GM21360 (cell line): ENCODE data around the gene OR7G1.
A peak's percentile ranks its signal among the peaks of the same experiment; 100 is the strongest.

Experiments used
- ATAC-seq: cut with Tn5 transposase; IDR thresholded peaks from one replicate; pipeline ENCODE4 v1.9.1; 2021; ENCODE audit warnings: mild to moderate bottlenecking, moderate library complexity; ENCODE audit not compliant: unreplicated experiment

The OR7G1 gene

DNA sequence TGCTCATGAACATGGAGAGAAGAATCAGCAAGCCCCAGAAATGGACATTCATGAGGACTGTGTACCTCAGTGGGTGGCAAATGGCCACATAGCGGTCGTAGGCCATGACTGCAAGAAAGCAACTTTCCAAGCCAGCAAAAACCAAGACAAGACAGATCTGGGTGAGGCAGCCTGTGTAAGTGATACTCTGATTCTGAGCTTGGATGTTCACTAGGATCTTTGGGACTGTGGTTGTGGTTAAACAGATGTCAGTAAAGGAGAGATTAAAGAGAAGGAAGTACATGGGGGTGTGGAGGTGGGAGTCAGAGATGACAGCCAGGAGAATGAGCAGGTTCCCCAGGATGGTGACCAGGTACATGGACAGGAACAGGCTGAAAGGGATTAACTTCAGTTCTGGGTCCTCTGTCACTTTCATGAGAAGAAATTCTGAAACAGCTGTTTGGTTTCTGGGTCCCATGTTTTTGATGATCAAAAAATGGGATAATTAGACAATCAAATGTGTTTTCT lies at the start of gene OR7G1:
Gene OR7G1, minus strand, starts transcription at position 457 of the 507 bp plus-strand sequence. Its CDS starts 0 bp downstream, at position 457.
- no peak for ATAC-seq

- no peak for ATAC-seq
Observed at GRCh38 chr19:9165261-9165660, 49.7 kb upstream of the OR7G1 start.

- no peak for ATAC-seq
Observed at GRCh38 chr19:9161427-9161826, 45.9 kb upstream of the OR7G1 start.

- ATAC-seq, result no peak
Observed at GRCh38 chr19:9159891-9160290, 44.3 kb upstream of the OR7G1 start.

GRCh38 chr19:9156304-9156703 lies 40.7 kb upstream of the OR7G1 start:
- ATAC-seq, result no peak

GRCh38 chr19:9155591-9155990 lies 40.0 kb upstream of the OR7G1 start:
- ATAC-seq, result no peak

GRCh38 chr19:9151367-9151766 lies 35.8 kb upstream of the OR7G1 start:
- ATAC-seq, result no peak

GRCh38 chr19:9150650-9151049 lies 35.1 kb upstream of the OR7G1 start:
- ATAC-seq, result no peak

GRCh38 chr19:9149997-9150396 lies 34.4 kb upstream of the OR7G1 start:
- no peak for ATAC-seq

- no peak for ATAC-seq
Observed at GRCh38 chr19:9148697-9149096, 33.1 kb upstream of the OR7G1 start.

DNA sequence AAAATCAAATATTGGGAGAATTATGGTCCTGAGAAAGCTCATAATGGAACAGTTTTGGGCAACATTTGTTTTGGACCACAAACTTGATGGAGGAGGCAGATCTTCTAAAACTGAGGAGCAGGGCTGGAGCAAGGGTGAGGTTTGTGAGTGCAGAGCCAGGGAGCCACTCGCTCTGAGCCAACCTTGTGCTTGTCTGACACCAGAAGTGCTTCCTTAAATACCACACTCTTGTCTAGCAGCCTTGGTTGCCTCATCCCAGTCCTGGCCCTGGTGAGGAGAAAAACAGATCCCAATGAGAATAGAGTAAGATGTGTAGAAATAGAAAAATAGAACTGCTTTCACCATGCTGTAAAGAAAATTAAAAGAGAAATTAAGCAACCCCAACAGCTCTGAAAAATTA lies 31.3 kb upstream of the OR7G1 start:
- no peak for ATAC-seq

DNA sequence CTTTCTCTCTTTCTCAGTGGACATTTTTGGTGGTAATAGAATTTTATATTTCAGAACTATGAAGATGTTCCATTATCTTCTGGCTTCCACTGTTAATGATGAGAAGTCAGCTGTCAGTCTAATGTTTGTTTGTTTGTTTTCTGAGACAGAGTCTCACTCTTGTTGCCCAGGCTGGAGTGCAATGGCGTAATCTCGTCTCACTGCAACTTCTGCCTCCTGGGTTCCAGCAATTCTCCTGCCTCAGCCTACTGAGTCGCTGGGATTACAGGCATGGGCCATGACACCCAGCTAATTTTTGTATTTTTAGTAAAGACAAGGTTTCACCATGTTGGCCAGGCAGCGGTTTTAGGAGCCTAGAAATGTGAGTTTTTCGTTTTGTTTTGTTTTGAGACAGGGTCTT lies 29.4 kb upstream of the OR7G1 start:
- ATAC-seq, result no peak

- peak; percentile 95 for ATAC-seq
Observed at GRCh38 chr19:9140159-9140874, 24.8 kb upstream of the OR7G1 start, which contains the start of gene ZNF317. TSS of gene ZNF317 (plus strand) at chr19:9140397. CDS start at chr19:9156017, 15,620 bp downstream.

DNA sequence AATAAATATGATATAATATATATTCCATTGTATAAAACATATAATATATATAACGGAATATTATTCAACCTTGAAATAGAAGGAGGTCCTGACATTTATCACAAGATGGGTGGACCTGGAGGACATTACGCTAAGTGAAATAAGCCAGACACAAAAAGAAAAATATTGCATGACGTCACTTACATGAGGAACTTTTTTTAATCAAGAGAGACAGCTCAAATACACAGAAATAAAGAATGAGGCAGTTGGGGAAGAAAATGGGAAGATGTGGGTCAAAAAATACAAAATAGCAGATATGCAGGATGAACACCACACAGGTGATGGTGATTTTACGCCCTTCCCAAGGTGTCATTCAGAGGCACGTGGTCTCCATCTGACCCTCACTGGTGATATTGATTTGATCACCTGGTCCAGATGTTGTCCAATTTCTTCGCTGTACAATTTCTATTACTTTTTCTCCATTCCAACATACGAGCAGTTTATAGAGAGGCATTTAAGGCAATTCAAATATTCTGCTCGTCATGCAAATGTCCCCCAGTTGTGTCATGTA lies 24.1 kb upstream of the OR7G1 start:
- ATAC-seq, result no peak

DNA sequence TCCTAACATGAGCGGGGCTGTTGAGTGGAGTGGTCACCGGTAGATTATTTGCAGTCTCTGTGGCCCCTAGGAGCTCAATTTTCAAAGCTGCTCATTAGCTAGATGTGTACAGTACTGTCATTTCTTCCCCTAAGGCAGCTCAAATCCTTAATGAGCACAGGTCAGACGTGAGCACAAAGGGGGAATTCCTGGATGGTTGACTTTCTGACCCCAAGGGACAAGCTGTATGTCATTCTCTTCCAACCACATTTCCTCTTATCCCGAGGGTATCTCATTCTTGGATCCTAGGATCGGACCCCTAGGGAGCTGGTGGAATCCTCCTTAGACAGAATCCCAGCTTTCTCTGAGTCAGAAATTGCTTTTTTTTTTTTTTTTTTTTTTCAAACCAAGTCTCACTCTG lies 16.9 kb upstream of the OR7G1 start:
- no peak for ATAC-seq

DNA sequence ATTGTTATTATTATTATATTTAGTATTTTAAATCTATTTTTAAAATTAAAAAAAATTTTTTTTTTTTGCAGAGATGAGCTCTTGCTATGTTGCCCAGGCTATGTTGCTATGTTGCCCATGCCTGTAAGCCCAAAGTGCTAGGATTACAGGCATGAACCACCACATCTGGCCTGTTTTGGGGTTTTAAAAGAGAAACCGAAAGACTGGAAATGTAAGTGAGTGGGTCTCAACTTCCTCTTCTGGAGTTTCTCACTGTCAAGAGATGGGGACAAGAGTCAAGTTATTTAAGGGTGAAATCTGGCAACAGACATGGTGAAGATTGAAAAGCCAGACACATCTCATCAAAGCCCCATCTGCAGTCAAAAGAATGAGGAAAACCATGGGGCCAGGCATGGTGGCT lies 15.4 kb upstream of the OR7G1 start:
- no peak for ATAC-seq

DNA sequence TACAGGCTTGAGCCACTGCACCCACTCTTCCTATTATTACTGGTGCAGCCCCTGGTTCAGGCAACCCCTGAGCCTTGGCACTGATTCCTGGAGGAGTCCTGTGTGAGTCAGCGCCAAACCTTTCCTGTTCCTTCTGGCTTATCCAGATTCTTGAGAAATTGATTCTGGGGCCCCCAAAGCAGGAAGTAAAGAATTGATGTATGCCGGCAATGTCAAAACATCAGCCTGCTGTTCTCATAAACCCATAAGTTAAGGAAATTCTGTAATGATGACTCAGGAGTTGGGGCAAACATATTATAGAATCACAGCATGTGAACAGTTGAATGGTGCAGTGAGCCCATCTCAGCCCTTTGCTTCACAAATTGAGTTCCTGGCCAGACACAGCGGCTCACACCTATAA lies 12.6 kb upstream of the OR7G1 start:
- no peak for ATAC-seq

- no peak for ATAC-seq
Observed at GRCh38 chr19:9126900-9127405, 11.4 kb upstream of the OR7G1 start, which contains the start of gene OR7G3. TSS of gene OR7G3 (minus strand) at chr19:9126950. CDS start at chr19:9126950, 0 bp downstream.

DNA sequence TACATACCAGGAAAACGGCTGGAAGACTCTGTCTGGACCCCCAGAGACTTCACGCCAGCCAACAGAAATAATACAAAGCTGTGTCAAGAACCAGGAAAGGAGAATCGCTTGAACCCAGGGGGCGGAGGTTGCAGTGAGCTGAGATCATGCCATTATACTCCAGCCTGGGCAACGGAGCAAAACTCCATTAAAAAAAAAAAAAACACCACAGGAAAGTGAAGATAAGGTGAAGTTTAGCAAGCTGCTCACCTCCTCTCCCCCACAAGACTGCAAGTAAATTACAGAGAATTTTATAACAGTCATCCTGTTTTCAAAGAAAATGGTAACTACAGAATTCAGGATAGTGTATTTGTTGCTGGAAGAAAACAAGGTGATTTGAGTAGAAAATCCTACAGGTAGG lies 984 bp upstream of the OR7G1 start:
- ATAC-seq, result no peak

- no peak for ATAC-seq
Observed at GRCh38 chr19:9109959-9110358, 5.6 kb downstream of the OR7G1 start.

DNA sequence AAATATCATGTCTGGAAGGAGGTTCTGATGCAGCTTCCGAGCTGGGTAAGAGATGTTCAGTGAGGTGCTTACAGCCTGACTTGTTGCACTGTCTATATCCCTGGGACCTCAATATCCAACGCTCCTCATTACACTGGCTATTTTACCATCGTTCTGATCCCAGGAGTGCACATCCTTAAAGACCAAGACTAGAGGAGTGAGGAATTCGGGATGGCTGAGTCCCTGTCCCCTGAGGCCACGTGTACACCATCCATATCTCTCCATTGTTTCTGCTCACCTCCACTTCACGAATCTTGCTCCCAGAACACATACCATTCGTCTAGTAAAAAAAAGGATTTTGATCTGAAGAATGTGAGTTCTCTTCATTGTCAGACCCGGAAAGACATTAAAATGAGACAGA lies 8.2 kb downstream of the OR7G1 start, which contains the start of gene OR7G2:
Gene OR7G2, minus strand, starts transcription at position 101 of the 400 bp plus-strand sequence. CDS start 4,232 bp downstream, outside the sequence.
- ATAC-seq, result no peak

DNA sequence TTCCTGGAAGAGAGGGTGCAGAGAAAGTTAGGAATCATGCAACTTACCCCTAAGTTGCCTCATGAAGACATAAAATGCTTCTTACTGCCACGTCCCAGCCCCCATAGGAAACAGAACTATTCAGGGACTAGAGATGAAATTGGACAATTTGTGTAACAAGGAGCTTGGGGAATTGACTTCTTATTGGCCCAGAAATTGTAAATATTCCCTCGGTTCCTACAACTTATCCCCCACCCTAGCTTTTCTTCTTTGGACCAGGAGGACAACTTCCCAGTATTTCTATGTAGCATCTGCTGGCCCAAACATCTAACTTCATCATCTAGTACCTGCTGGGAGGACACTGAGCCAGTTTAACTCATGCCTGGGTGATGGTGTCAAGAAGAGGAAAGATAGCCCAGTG lies 28.8 kb downstream of the OR7G1 start, which contains the start of gene OR1M1:
Gene OR1M1, plus strand, starts transcription at position 301 of the 400 bp plus-strand sequence. CDS start 6,184 bp downstream, outside the sequence.
- no peak for ATAC-seq
